OCI-LY1 (cell line): Measurements from ENCODE around the gene PGBD5.

Source experiments
- EZH2 ChIP-seq: fragments of 200-600 bp; sonication (generic), shearing (Covaris generic); IDR thresholded peaks from 2 replicates; pipeline ENCODE4 v1.8.0; 2017; ENCODE audit warnings: borderline replicate concordance, mixed run types, mild to moderate bottlenecking, antibody characterized with exemption, low read length, moderate library complexity, mixed read lengths
- TF ChIP-seq, protein P1 (sequence below): fragments of 200-600 bp; sonication (generic), shearing (Covaris generic); IDR thresholded peaks from 2 replicates; pipeline ENCODE4 v1.5.1; 2017; ENCODE audit warnings: mild to moderate bottlenecking, antibody characterized with exemption, low read length, moderate library complexity, mixed read lengths

DNA sequence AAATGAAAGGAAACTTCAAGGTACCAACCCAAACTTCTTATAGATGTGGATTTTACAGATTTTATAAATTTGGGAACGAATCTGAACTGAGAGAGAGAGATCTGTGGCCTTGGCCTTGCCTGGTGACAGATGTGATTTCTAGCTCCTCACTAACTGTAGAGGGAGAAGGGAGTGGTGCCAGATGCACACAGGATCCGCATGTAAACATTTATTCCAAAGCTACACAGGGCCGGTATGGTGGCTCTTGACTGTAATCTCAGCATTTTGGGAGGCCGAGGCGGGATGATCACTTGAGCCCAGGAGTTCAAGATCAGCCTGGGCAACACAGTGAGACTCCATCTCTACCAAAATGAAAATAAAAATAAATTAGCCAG lies 77.1 kb downstream of the PGBD5 start:
- no peak for TF ChIP-seq EZH2
- TF ChIP-seq, protein P1, sequence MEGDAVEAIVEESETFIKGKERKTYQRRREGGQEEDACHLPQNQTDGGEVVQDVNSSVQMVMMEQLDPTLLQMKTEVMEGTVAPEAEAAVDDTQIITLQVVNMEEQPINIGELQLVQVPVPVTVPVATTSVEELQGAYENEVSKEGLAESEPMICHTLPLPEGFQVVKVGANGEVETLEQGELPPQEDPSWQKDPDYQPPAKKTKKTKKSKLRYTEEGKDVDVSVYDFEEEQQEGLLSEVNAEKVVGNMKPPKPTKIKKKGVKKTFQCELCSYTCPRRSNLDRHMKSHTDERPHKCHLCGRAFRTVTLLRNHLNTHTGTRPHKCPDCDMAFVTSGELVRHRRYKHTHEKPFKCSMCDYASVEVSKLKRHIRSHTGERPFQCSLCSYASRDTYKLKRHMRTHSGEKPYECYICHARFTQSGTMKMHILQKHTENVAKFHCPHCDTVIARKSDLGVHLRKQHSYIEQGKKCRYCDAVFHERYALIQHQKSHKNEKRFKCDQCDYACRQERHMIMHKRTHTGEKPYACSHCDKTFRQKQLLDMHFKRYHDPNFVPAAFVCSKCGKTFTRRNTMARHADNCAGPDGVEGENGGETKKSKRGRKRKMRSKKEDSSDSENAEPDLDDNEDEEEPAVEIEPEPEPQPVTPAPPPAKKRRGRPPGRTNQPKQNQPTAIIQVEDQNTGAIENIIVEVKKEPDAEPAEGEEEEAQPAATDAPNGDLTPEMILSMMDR: no peak
